SK-N-SH (cell line): ENCODE results near the gene ZFP42. TPM values are rescaled to one million over a fixed set of nuclear protein-coding genes. Genes with fewer than 3 reads are reported as not detected.

Experiments used
- CTCF ChIA-PET: fragments of 300-600, 350-600 bp; formaldehyde crosslinking; extraction: SDS; loops from one replicate; lab custom pipeline; 2021; lab: Yijun Ruan, JAX
- POLR2A ChIA-PET: fragments of 350-600 bp; sonication (Branson Sonifier 250); formaldehyde crosslinking; extraction: SDS; loops from one replicate; lab custom pipeline; 2020; ENCODE audit warnings: antibody characterized with exemption, inconsistent platforms; lab: Yijun Ruan, JAX
- DNase-seq: peaks from one replicate; pipeline ENCODE4 v3.0.0; 2012
- H2AFZ ChIP-seq: fragments of 200-600 bp; sonication (generic); 2 replicates; pipeline ENCODE4 v1.8.1; 2016; ENCODE audit warnings: antibody characterized with exemption, mild to moderate bottlenecking, low read depth
- H3F3A ChIP-seq: fragments of 200-600 bp; sonication (generic); replicated peaks from 2 replicates; pipeline ENCODE3; 2016; ENCODE audit warnings: antibody characterized with exemption, mild to moderate bottlenecking; ENCODE audit not compliant: insufficient read depth
- H3K27ac ChIP-seq, 2 experiments: fragments of 200-500 bp in 1 of 2; fragments of 200-600 bp in 1 of 2; sonication (Bioruptor generic) in 1 of 2; sonication (generic), shearing (Covaris generic) in 1 of 2; 2 replicates each; pipeline versions ENCODE4 v1.5.1 to v1.6.1; 2014 to 2016; ENCODE audit warnings: low read depth in 2 of 2, inconsistent platforms in 1 of 2, low read length in 1 of 2, mild to moderate bottlenecking in 1 of 2, mixed read lengths in 1 of 2
- H3K27me3 ChIP-seq: fragments of 200-600 bp; sonication (generic), shearing (Covaris generic); 2 replicates; pipeline ENCODE4 v1.6.1; 2016; ENCODE audit warnings: mixed run types; ENCODE audit not compliant: insufficient read depth
- H3K36me3 ChIP-seq, 2 experiments: fragments of 200-500 bp in 1 of 2; fragments of 200-600 bp in 1 of 2; sonication (Bioruptor generic) in 1 of 2; sonication (generic) in 1 of 2; replicated peaks in 1 of 2; 2 replicates each; pipeline versions ENCODE3 to v1.5.1; 2014 to 2016; ENCODE audit warnings: low read length in 1 of 2, mild to moderate bottlenecking in 1 of 2; ENCODE audit not compliant: insufficient read depth in 2 of 2, control insufficient read depth in 1 of 2
- H3K4me1 ChIP-seq, 2 experiments: fragments of 200-500 bp in 1 of 2; fragments of 200-600 bp in 1 of 2; sonication (Bioruptor generic) in 1 of 2; sonication (generic), shearing (Covaris generic) in 1 of 2; 2 replicates each; pipeline versions ENCODE4 v1.5.1 to v1.6.1; 2014 to 2016; ENCODE audit warnings: low read depth in 1 of 2, low read length in 1 of 2, mixed run types in 1 of 2; ENCODE audit not compliant: insufficient read depth in 2 of 2, control insufficient read depth in 1 of 2
- H3K4me2 ChIP-seq: fragments of 200-600 bp; sonication (generic), shearing (Covaris generic); 2 replicates; pipeline ENCODE4 v1.6.1; 2017; ENCODE audit warnings: mixed run types
- H3K4me3 ChIP-seq, 2 experiments: fragments of 200-500 bp in 1 of 2; fragments of 200-600 bp in 1 of 2; sonication (Bioruptor generic) in 1 of 2; sonication (generic), shearing (Covaris generic) in 1 of 2; 2 replicates each; pipeline versions ENCODE4 v1.5.1 to v1.8.1; 2014 to 2016; ENCODE audit warnings: low read depth in 2 of 2, inconsistent platforms in 1 of 2, low read length in 1 of 2, mild to moderate bottlenecking in 1 of 2, mixed read lengths in 1 of 2, moderate library complexity in 1 of 2
- H3K79me2 ChIP-seq: fragments of 200-600 bp; sonication (generic); 2 replicates; pipeline ENCODE4 v1.8.1; 2017; ENCODE audit warnings: mild to moderate bottlenecking; ENCODE audit not compliant: insufficient read depth
- H3K9ac ChIP-seq: fragments of 200-600 bp; sonication (generic); 2 replicates; pipeline ENCODE4 v1.6.1; 2017; ENCODE audit warnings: mixed run types
- H3K9me2 ChIP-seq: fragments of 200-600 bp; sonication (generic); 2 replicates; pipeline ENCODE4 v1.6.1; 2017; ENCODE audit warnings: mixed run types
- H3K9me3 ChIP-seq: fragments of 200-600 bp; sonication (generic); 2 replicates; pipeline ENCODE4 v1.6.1; 2017; ENCODE audit warnings: mixed run types, mild to moderate bottlenecking, moderate library complexity
- H4K20me1 ChIP-seq: fragments of 200-600 bp; sonication (generic); 2 replicates; pipeline ENCODE4 v1.6.1; 2017; ENCODE audit warnings: mild to moderate bottlenecking, mixed run types; ENCODE audit not compliant: insufficient read depth
- CHD2 ChIP-seq: fragments of 150-350 bp; IDR thresholded peaks from 2 replicates; pipeline ENCODE4 v1.6.1; 2018; ENCODE audit warnings: low read length; ENCODE audit not compliant: partially characterized antibody
- EP300 ChIP-seq, 2 experiments: IDR thresholded peaks; 2 replicates each; pipeline versions ENCODE4 v1.4.0 to v1.6.1; 2012; ENCODE audit warnings: borderline replicate concordance in 1 of 2, low read depth in 1 of 2, low read length in 1 of 2
- EZH2phosphoT487 ChIP-seq: fragments of 200-600 bp; sonication (generic); IDR thresholded peaks from 2 replicates; pipeline ENCODE4 v1.6.1; 2017; ENCODE audit warnings: low read depth, mixed run types, mild to moderate bottlenecking, antibody characterized with exemption, moderate library complexity, borderline replicate concordance
- FOXM1 ChIP-seq: IDR thresholded peaks from 2 replicates; pipeline ENCODE4 v1.4.0; 2012; ENCODE audit warnings: low read depth, mild to moderate bottlenecking
- GATA2 ChIP-seq: sonication (generic); formaldehyde crosslinking; IDR thresholded peaks from 2 replicates; pipeline ENCODE4 v1.5.0; 2020; ENCODE audit warnings: mild to moderate bottlenecking, missing genetic modification reagents
- MEF2A ChIP-seq: IDR thresholded peaks from 2 replicates; pipeline ENCODE4 v1.4.0; 2012; ENCODE audit warnings: low read depth, borderline replicate concordance
- NFIC ChIP-seq: IDR thresholded peaks from 2 replicates; pipeline ENCODE4 v1.4.0; 2012; ENCODE audit warnings: borderline replicate concordance
- NRF1 ChIP-seq: IDR thresholded peaks from 2 replicates; pipeline ENCODE4 v1.6.1; 2012; ENCODE audit warnings: low read depth, mild to moderate bottlenecking, low read length
- RAD21 ChIP-seq: IDR thresholded peaks from 2 replicates; pipeline ENCODE4 v1.6.1; 2012; ENCODE audit warnings: mild to moderate bottlenecking, low read length
- RXRA ChIP-seq: IDR thresholded peaks from 2 replicates; pipeline ENCODE4 v1.4.0; 2012; ENCODE audit warnings: low read depth, mild to moderate bottlenecking, borderline replicate concordance
- TAF1 ChIP-seq: IDR thresholded peaks from 2 replicates; pipeline ENCODE4 v1.6.1; 2012; ENCODE audit warnings: low read depth, mild to moderate bottlenecking, low read length, moderate library complexity, borderline replicate concordance
- TEAD4 ChIP-seq: IDR thresholded peaks from 2 replicates; pipeline ENCODE4 v1.4.0; 2012; ENCODE audit warnings: mild to moderate bottlenecking, borderline replicate concordance; ENCODE audit not compliant: insufficient read depth
- YY1 ChIP-seq: IDR thresholded peaks from 2 replicates; pipeline ENCODE4 v1.4.0; 2012; ENCODE audit warnings: low read depth, mild to moderate bottlenecking
- WGBS: methylation state at CpG from one replicate; pipeline ENCODE4 v1.1.6; 2017; ENCODE audit warnings: low lambda C conversion rate; 5-methylcytosine and 5-hydroxymethylcytosine counted together
- polyA plus RNA-seq, 3 experiments: library from polyadenylated mRNA; depleted of rRNA; stranded (reverse); fragments of >200 nt; gene quantifications; 2 replicates each; pipeline ENCODE4 v1.2.3, GENCODE V29; 2012
- TF ChIP-seq, protein P1 (sequence below): IDR thresholded peaks from 2 replicates; pipeline ENCODE4 v1.4.0; 2012; ENCODE audit warnings: low read depth
- TF ChIP-seq, protein P2 (sequence below): IDR thresholded peaks from 2 replicates; pipeline ENCODE4 v1.4.0; 2012; ENCODE audit warnings: low read depth, borderline replicate concordance
- TF ChIP-seq, protein P3 (sequence below): fragments of 200-600 bp; sonication (generic); IDR thresholded peaks from 2 replicates; pipeline ENCODE4 v1.6.1; 2017; ENCODE audit warnings: antibody characterized with exemption, mild to moderate bottlenecking, moderate library complexity

Gene ZFP42
- polyA plus RNA-seq, 1 of the 3 experiments (the other 2 are of a cell fraction), result not detected

DNA sequence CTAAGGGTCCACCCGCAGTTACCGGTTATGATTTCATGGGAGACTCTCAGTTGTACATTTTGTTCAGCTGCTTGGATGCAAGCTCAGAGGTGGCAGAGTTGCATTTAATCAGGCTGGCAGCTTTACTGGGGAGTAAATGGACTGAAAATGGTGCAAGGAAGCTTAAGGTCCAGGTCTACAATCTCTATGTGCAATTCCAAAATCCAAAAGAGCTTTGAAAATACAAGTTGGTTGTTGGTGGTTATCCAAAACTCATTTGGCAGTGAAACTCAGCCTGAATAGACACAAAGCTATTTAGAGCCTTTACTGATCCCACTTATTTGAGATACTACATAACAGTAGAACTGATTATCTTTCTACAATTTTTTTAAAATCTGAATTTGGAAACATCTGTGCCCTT is 11.8 kb upstream of the ZFP42 start:
- H4K20me1 ChIP-seq, result no peaks in the 10 kb centered on the region
- no peaks in the 10 kb centered on the region for H3K36me3 ChIP-seq
- no peak overlapping the region for H3K9ac ChIP-seq
- POLR2A ChIA-PET, result no interaction called here
- no peak overlapping the region for H3K27ac ChIP-seq
- no peak overlapping the region for H3K4me3 ChIP-seq
- DNase-seq, result no peak
- H2AFZ ChIP-seq, result no peak overlapping the region
- H3K4me1 ChIP-seq, result no peaks in the 10 kb centered on the region
- no peaks in the 10 kb centered on the region for H3K79me2 ChIP-seq
- no peaks in the 10 kb centered on the region for H3F3A ChIP-seq
- CTCF ChIA-PET, result interaction anchor here (1.1 kb wide), 1 partner anchor 23 kb away, joined by 3 read pairs; no protein-coding TSS in a partner anchor
- H3K9me2 ChIP-seq, result no peaks in the 10 kb centered on the region
- WGBS, result 50% methylated on average over 1 of the region's 2 CpGs
- H3K9me3 ChIP-seq, result no peaks in the 10 kb centered on the region
- TF ChIP-seq RXRA (no peak), EZH2phosphoT487 (no peak), CHD2 (no peak), TAF1 (no peak), MEF2A (no peak), TEAD4 (no peak), NRF1 (no peak)
- TF ChIP-seq, all 33 proteins: peak for 0
- Histone ChIP-seq H3K4me2 (no peak overlapping the region), H3K27me3 (no peaks in the 10 kb centered on the region; the same call in 1 of the 2 replicates)

DNA sequence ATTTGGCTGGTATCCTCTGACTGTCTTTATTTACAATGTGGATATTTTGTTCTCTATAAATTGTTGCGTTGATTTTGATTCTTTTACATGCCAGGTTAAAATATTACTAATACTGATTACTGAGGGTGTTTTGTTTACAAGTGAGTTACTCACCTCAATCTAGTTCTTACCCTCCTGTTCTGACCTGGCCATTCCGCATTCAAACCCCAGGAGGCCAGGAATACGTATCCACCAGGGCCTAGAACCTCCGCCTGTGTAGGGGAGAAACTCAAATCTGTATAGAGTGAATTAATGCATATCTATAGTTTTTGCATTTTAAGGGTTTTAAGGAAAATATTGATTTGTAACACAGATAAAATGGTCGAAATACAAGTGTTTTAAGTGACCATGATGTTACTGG is 2.6 kb upstream of the ZFP42 start:
- Histone ChIP-seq H3K27ac (no peak overlapping the region), H3K9me2 (no peaks in the 10 kb centered on the region), H4K20me1 (no peaks in the 10 kb centered on the region), H2AFZ (no peak overlapping the region), H3K4me2 (no peak overlapping the region), H3K9ac (no peak overlapping the region), H3K27me3 (no peaks in the 10 kb centered on the region), H3K4me1 (no peaks in the 10 kb centered on the region), H3K4me3 (no peak overlapping the region), H3K36me3 (no peaks in the 10 kb centered on the region), H3F3A (no peaks in the 10 kb centered on the region), H3K79me2 (no peaks in the 10 kb centered on the region), H3K9me3 (no peaks in the 10 kb centered on the region)
- TF ChIP-seq YY1 (no peak), GATA2 (CRISPR knock-in tag) (no peak), RXRA (no peak), EZH2phosphoT487 (no peak), NFIC (no peak), FOXM1 (no peak), EP300 (IDR thresholded peaks at IDR 0.05; ENCODE audit: borderline replicate concordance in 1 of 2, low read depth in 1 of 2, low read length in 1 of 2) (no peak), RAD21 (no peak)
- TF ChIP-seq, protein P1, sequence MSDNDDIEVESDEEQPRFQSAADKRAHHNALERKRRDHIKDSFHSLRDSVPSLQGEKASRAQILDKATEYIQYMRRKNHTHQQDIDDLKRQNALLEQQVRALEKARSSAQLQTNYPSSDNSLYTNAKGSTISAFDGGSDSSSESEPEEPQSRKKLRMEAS, result no peak
- TF ChIP-seq, protein P2, sequence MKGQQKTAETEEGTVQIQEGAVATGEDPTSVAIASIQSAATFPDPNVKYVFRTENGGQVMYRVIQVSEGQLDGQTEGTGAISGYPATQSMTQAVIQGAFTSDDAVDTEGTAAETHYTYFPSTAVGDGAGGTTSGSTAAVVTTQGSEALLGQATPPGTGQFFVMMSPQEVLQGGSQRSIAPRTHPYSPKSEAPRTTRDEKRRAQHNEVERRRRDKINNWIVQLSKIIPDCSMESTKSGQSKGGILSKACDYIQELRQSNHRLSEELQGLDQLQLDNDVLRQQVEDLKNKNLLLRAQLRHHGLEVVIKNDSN, result no peak
- TF ChIP-seq, protein P3, sequence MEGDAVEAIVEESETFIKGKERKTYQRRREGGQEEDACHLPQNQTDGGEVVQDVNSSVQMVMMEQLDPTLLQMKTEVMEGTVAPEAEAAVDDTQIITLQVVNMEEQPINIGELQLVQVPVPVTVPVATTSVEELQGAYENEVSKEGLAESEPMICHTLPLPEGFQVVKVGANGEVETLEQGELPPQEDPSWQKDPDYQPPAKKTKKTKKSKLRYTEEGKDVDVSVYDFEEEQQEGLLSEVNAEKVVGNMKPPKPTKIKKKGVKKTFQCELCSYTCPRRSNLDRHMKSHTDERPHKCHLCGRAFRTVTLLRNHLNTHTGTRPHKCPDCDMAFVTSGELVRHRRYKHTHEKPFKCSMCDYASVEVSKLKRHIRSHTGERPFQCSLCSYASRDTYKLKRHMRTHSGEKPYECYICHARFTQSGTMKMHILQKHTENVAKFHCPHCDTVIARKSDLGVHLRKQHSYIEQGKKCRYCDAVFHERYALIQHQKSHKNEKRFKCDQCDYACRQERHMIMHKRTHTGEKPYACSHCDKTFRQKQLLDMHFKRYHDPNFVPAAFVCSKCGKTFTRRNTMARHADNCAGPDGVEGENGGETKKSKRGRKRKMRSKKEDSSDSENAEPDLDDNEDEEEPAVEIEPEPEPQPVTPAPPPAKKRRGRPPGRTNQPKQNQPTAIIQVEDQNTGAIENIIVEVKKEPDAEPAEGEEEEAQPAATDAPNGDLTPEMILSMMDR, result no peak
- ChIA-PET CTCF (no interaction called here), POLR2A (no interaction called here)
- 25% methylated on average over 5 of the region's 5 CpGs for WGBS
- DNase-seq, result no peak
